Activated naive CD8-positive, alpha-beta T cell treated with anti-CD3 and anti-CD28 coated beads, Interleukin-2, amount 50 U/mL, for 24 hours (primary cell): ENCODE results near the gene GNE.
A peak's percentile ranks its signal among the peaks of the same experiment; 100 is the strongest.
"Not testable (repeated sequence)": the region's sequence is repeated elsewhere in the genome, so short reads cannot be mapped to it uniquely, and the experiment has no call there.

Source experiments
- ATAC-seq: fragments of 150-1000 bp; cut with Tn5 transposase; one replicate; pipeline ENCODE4 v1.10.0; 2021
- DNase-seq: peaks from one replicate; pipeline ENCODE4 v3.0.0; 2021
- H3K27ac Mint-ChIP-seq: one replicate; pipeline ENCODE4 v1.8.0; 2021; ENCODE audit warnings: mild to moderate bottlenecking, mixed read lengths
- H3K27me3 Mint-ChIP-seq: one replicate; pipeline ENCODE4 v1.8.0; 2021; ENCODE audit warnings: mixed read lengths
- H3K36me3 Mint-ChIP-seq: one replicate; pipeline ENCODE4 v1.8.0; 2021; ENCODE audit warnings: low read depth, mixed read lengths
- H3K4me1 Mint-ChIP-seq: one replicate; pipeline ENCODE4 v1.8.0; 2021; ENCODE audit warnings: mixed read lengths
- H3K4me3 Mint-ChIP-seq: one replicate; pipeline ENCODE4 v1.8.0; 2021; ENCODE audit warnings: mild to moderate bottlenecking, moderate library complexity, mixed read lengths
- H3K9me3 Mint-ChIP-seq: one replicate; pipeline ENCODE4 v1.8.0; 2021; ENCODE audit warnings: mixed read lengths

GNE gene, protein sequence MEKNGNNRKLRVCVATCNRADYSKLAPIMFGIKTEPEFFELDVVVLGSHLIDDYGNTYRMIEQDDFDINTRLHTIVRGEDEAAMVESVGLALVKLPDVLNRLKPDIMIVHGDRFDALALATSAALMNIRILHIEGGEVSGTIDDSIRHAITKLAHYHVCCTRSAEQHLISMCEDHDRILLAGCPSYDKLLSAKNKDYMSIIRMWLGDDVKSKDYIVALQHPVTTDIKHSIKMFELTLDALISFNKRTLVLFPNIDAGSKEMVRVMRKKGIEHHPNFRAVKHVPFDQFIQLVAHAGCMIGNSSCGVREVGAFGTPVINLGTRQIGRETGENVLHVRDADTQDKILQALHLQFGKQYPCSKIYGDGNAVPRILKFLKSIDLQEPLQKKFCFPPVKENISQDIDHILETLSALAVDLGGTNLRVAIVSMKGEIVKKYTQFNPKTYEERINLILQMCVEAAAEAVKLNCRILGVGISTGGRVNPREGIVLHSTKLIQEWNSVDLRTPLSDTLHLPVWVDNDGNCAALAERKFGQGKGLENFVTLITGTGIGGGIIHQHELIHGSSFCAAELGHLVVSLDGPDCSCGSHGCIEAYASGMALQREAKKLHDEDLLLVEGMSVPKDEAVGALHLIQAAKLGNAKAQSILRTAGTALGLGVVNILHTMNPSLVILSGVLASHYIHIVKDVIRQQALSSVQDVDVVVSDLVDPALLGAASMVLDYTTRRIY

GRCh38 chr9:36258208-36258995 lies at the start of gene GNE:
GNE (minus strand) TSS chr9:36258448; CDS start chr9:36249355, 9,093 bp downstream.
- H3K4me3 Mint-ChIP-seq = peak within 1 kb of the TSS; percentile 90
- H3K4me1 Mint-ChIP-seq = peaks cover 11% of the 10 kb centered on the region
- H3K27ac Mint-ChIP-seq = peak within 1 kb of the TSS; percentile 85
- ATAC-seq (peak; percentile 91), DNase-seq (peak; percentile 98)
- H3K9me3 Mint-ChIP-seq = no peaks in the 10 kb centered on the region
- no peaks in the 10 kb centered on the region for H3K27me3 Mint-ChIP-seq
- peaks cover 3% of the 10 kb centered on the region for H3K36me3 Mint-ChIP-seq

- Mint-ChIP-seq H3K27ac (peak overlapping the region; percentile 52), H3K4me1 (peaks cover 10% of the 10 kb centered on the region), H3K9me3 (no peaks in the 10 kb centered on the region), H3K36me3 (no peaks in the 10 kb centered on the region), H3K4me3 (no peak overlapping the region), H3K27me3 (no peaks in the 10 kb centered on the region)
- DNase-seq (no peak), ATAC-seq (no peak)
These were observed 48.4 kb upstream of the GNE start for GRCh38 chr9:36306471-36307306.

GRCh38 chr9:36304366-36304765 lies 46.1 kb upstream of the GNE start:
- H3K36me3 Mint-ChIP-seq, H3K9me3 Mint-ChIP-seq, H3K27ac Mint-ChIP-seq, H3K27me3 Mint-ChIP-seq, H3K4me1 Mint-ChIP-seq, ATAC-seq, DNase-seq, H3K4me3 Mint-ChIP-seq: not testable (repeated sequence)

- Mint-ChIP-seq H3K36me3 (no peaks in the 10 kb centered on the region), H3K27ac (no peak overlapping the region), H3K9me3 (no peaks in the 10 kb centered on the region), H3K4me3 (no peak overlapping the region), H3K4me1 (peaks cover 1% of the 10 kb centered on the region), H3K27me3 (no peaks in the 10 kb centered on the region)
- ATAC-seq (no peak), DNase-seq (no peak)
These were observed 43.0 kb upstream of the GNE start for GRCh38 chr9:36301227-36301626.

- no peaks in the 10 kb centered on the region for H3K27me3 Mint-ChIP-seq
- no peaks in the 10 kb centered on the region for H3K9me3 Mint-ChIP-seq
- no peak for DNase-seq
- no peak for ATAC-seq
- H3K36me3 Mint-ChIP-seq = no peaks in the 10 kb centered on the region
- H3K4me3 Mint-ChIP-seq = no peak overlapping the region
- no peak overlapping the region for H3K27ac Mint-ChIP-seq
- H3K4me1 Mint-ChIP-seq = no peaks in the 10 kb centered on the region
These were observed 40.3 kb upstream of the GNE start for GRCh38 chr9:36298566-36298965.

DNA sequence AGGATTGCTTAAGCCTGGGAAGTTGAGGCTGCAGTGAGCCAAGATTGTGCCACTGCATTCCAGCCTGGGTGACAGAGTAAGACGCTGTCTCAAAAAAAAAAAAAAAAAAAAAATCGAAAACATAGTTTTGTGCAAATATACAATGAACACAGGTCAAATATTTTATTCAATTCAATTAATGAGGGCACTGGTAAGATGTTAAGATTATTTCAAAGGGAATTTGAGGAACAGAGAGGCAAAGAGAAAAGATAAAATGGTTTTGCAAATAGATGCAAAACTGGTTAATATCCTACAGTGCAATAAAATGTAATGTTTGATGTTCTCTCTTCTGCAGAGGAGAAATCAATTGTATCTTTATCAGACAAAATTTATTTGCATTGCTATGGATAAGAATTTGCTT lies 39.5 kb upstream of the GNE start:
- Mint-ChIP-seq H3K9me3 (no peaks in the 10 kb centered on the region), H3K36me3 (no peaks in the 10 kb centered on the region), H3K4me1 (no peaks in the 10 kb centered on the region), H3K27ac (no peak overlapping the region), H3K4me3 (no peak overlapping the region), H3K27me3 (no peaks in the 10 kb centered on the region)
- ATAC-seq (no peak), DNase-seq (no peak)

- ATAC-seq, H3K27ac Mint-ChIP-seq, H3K9me3 Mint-ChIP-seq, H3K36me3 Mint-ChIP-seq, H3K4me1 Mint-ChIP-seq, DNase-seq, H3K27me3 Mint-ChIP-seq, H3K4me3 Mint-ChIP-seq: not testable (repeated sequence)
These were observed 36.7 kb upstream of the GNE start for GRCh38 chr9:36294996-36295395.

DNA sequence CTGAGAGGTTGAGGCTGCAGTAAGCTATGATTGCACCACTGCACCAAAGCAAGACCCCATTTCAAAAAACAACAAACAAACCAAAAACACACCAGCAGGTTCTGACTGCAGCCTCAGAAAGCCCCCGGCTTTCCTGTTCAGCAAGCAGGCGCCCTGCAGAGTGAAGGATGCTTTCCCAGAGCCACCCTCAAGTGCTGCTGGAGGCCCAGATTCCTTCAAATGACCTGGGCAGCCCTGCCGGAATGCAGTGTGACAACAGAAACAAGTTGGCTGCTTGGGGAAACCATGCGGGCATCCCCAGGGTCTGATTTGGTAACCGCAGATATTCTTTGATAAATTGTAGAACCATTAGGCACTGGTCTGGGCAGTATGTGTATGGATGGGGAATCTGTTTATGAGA lies 35.7 kb upstream of the GNE start:
- no peaks in the 10 kb centered on the region for H3K36me3 Mint-ChIP-seq
- H3K9me3 Mint-ChIP-seq = no peaks in the 10 kb centered on the region
- DNase-seq = no peak
- no peak for ATAC-seq
- no peak overlapping the region for H3K4me3 Mint-ChIP-seq
- no peak overlapping the region for H3K27ac Mint-ChIP-seq
- H3K4me1 Mint-ChIP-seq = no peaks in the 10 kb centered on the region
- no peaks in the 10 kb centered on the region for H3K27me3 Mint-ChIP-seq

GRCh38 chr9:36293171-36293570 lies 34.9 kb upstream of the GNE start:
- Mint-ChIP-seq H3K36me3 (no peaks in the 10 kb centered on the region), H3K4me1 (peaks cover 1% of the 10 kb centered on the region), H3K27me3 (no peaks in the 10 kb centered on the region), H3K4me3 (no peak overlapping the region), H3K27ac (no peak overlapping the region), H3K9me3 (no peaks in the 10 kb centered on the region)
- DNase-seq = no peak
- ATAC-seq = no peak

GRCh38 chr9:36292641-36293040 lies 34.4 kb upstream of the GNE start:
- no peak for ATAC-seq
- H3K27me3 Mint-ChIP-seq = no peaks in the 10 kb centered on the region
- H3K4me1 Mint-ChIP-seq = peaks cover 4% of the 10 kb centered on the region
- no peaks in the 10 kb centered on the region for H3K36me3 Mint-ChIP-seq
- no peaks in the 10 kb centered on the region for H3K9me3 Mint-ChIP-seq
- no peak overlapping the region for H3K4me3 Mint-ChIP-seq
- DNase-seq = no peak
- H3K27ac Mint-ChIP-seq = no peak overlapping the region

DNA sequence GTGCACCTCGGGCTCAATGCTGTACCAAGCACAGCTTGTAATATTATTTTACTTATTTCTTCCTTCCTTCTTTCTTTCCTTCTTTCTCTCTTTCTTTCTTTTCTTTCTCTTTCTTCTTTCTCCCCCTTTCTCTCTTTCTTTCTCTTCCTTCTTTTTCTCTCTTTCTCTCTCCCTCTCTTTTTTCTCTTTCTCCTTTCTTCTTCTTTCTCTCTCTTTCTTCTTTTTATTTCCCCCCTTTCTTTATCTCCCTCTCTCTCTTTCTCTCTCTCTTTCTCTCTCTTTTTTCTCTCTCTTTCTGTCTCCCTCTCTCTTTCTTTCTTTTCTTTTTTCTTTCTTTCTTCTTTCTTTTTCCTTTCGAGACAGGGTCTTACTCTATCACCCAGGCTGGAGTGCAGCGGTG lies 32.7 kb upstream of the GNE start:
- Mint-ChIP-seq H3K36me3 (no peaks in the 10 kb centered on the region), H3K27ac (no peak overlapping the region), H3K27me3 (no peaks in the 10 kb centered on the region), H3K4me1 (peaks cover 4% of the 10 kb centered on the region), H3K9me3 (no peaks in the 10 kb centered on the region), H3K4me3 (no peak overlapping the region)
- DNase-seq = no peak
- ATAC-seq = no peak

DNA sequence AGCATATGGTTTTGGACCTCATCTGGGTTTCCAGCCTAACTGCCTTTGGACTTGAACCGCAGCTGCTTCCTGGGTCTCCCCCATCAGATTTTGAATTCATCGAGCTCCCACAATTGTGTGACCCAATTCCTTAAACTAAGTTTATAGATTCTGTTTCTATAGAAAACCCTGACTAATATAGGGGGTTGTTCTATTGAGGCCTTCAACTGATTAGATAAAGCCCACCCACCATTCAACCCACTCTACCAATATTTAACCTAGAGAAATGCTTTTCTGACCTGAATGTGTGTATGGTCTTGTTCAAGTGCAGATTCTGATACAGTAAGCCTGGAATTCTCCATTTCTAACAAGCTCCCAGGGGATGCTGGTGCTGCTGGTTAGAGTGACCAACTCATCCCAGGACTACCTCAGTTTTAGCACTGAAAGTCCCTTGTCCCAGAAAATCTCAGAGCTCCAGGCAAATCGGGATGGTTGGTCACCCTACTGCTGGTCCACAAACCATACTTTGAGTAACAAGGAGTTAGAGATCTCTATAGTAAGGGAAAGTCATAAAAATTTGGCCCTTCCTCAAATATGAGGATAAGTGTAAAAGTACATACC lies 31.7 kb upstream of the GNE start:
- H3K4me3 Mint-ChIP-seq = no peak overlapping the region
- H3K4me1 Mint-ChIP-seq = peaks cover 4% of the 10 kb centered on the region
- ATAC-seq (no peak), DNase-seq (no peak)
- no peak overlapping the region for H3K27ac Mint-ChIP-seq
- H3K27me3 Mint-ChIP-seq = no peaks in the 10 kb centered on the region
- no peaks in the 10 kb centered on the region for H3K36me3 Mint-ChIP-seq
- no peaks in the 10 kb centered on the region for H3K9me3 Mint-ChIP-seq

- no peaks in the 10 kb centered on the region for H3K9me3 Mint-ChIP-seq
- H3K27ac Mint-ChIP-seq = peak overlapping the region; percentile 9
- no peaks in the 10 kb centered on the region for H3K36me3 Mint-ChIP-seq
- DNase-seq (no peak), ATAC-seq (no peak)
- H3K4me1 Mint-ChIP-seq = peaks cover 4% of the 10 kb centered on the region
- no peak overlapping the region for H3K4me3 Mint-ChIP-seq
- no peaks in the 10 kb centered on the region for H3K27me3 Mint-ChIP-seq
These were observed 29.8 kb upstream of the GNE start for GRCh38 chr9:36288070-36288469.

DNA sequence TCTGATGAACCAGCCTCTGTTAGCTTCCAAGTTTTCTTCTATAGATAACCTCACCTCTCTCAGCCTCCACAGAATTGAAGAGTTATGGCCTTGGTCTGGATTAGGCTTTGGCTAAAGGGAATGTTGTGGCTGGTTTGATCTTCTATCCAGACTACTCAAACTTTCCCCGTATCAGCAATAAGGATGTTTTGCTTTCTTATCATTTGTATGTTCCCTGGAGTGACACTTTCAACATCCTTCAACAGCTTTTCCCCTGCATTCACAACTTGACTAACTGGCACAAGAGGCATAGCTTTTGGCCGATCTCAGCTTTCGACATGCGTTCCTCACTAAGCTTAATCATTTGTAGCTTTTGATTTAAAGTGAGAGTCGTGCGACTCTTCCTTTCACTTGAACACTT lies 28.1 kb upstream of the GNE start:
- H3K36me3 Mint-ChIP-seq = no peaks in the 10 kb centered on the region
- ATAC-seq (no peak), DNase-seq (no peak)
- H3K4me1 Mint-ChIP-seq = peaks cover 4% of the 10 kb centered on the region
- H3K9me3 Mint-ChIP-seq = no peaks in the 10 kb centered on the region
- H3K27ac Mint-ChIP-seq = no peak overlapping the region
- no peak overlapping the region for H3K4me3 Mint-ChIP-seq
- no peaks in the 10 kb centered on the region for H3K27me3 Mint-ChIP-seq
